DMS153 treated with DMSO at 0.1 percent for 48 hours (cell line): ENCODE data around the gene SOX15.

ENCODE experiments used
- DNase-seq: peaks from one replicate; lab custom pipeline; 2025; ENCODE audit not compliant: unreplicated experiment; lab: John Stamatoyannopoulos, UW

The SOX15 gene

GRCh38 chr17:7579001-7579833 is 10.7 kb downstream of the SOX15 start, which contains the start of gene CD68:
TSS of gene CD68 (plus strand) at chr17:7579638. CDS start at chr17:7579678, 40 bp downstream.
- DNase-seq: no peak

GRCh38 chr17:7577327-7578199 is 12.3 kb downstream of the SOX15 start:
- no peak for DNase-seq

- no peak for DNase-seq
Observed at GRCh38 chr17:7576432-7576937, 13.4 kb downstream of the SOX15 start.

GRCh38 chr17:7575959-7576358 is 13.9 kb downstream of the SOX15 start:
- no peak for DNase-seq

- no peak for DNase-seq
Observed at GRCh38 chr17:7575481-7575883, 14.4 kb downstream of the SOX15 start.

GRCh38 chr17:7574176-7574953 is 15.5 kb downstream of the SOX15 start:
- DNase-seq: no peak

GRCh38 chr17:7573324-7574080 is 16.4 kb downstream of the SOX15 start:
- no peak for DNase-seq

- peak; percentile 81 for DNase-seq
Observed at GRCh38 chr17:7572588-7573323, 17.1 kb downstream of the SOX15 start.

- DNase-seq: no peak
Observed at GRCh38 chr17:7572338-7572587, 17.6 kb downstream of the SOX15 start.

- no peak for DNase-seq
Observed at GRCh38 chr17:7570351-7570750, 19.5 kb downstream of the SOX15 start.

- no peak for DNase-seq
Observed at GRCh38 chr17:7569571-7569970, 20.3 kb downstream of the SOX15 start.

- DNase-seq: no peak
Observed at GRCh38 chr17:7563115-7563869, 26.6 kb downstream of the SOX15 start.

GRCh38 chr17:7562208-7562605 is 27.7 kb downstream of the SOX15 start:
- DNase-seq: no peak

GRCh38 chr17:7561589-7562207 is 28.2 kb downstream of the SOX15 start, which contains the start of gene SENP3:
TSS of gene SENP3 (plus strand) at chr17:7561919. CDS start at chr17:7563077, 1,158 bp downstream.
- DNase-seq: no peak

GRCh38 chr17:7561028-7561575 is 28.8 kb downstream of the SOX15 start:
- DNase-seq: peak; percentile 48

- DNase-seq: no peak
Observed at GRCh38 chr17:7560172-7561027, 29.5 kb downstream of the SOX15 start.
